Mammary epithelial cell (primary cell): Measurements from ENCODE around the gene PHB1.

Source experiments
- CTCF ChIP-seq, 2 donors: IDR thresholded peaks in 1 of 2; conservative IDR thresholded peaks in 1 of 2; 2 replicates each; pipeline ENCODE4 v1.5.1; 2011 to 2012; ENCODE audit warnings: inconsistent platforms in 2 of 2, low read length in 2 of 2, mild to moderate bottlenecking in 2 of 2, control low read depth in 1 of 2, low read depth in 1 of 2; ENCODE audit not compliant: insufficient read depth in 1 of 2; ENCODE audit errors: extremely low read depth in 1 of 2
- EZH2 ChIP-seq: IDR thresholded peaks from 2 replicates; pipeline ENCODE4 v1.6.1; 2012; ENCODE audit warnings: low read length, inconsistent platforms, borderline replicate concordance

GRCh38 chr17:49358641-49359247 is 55.9 kb downstream of the PHB1 start:
- TF ChIP-seq EZH2 (no peak), CTCF (conservative IDR thresholded peaks at IDR 0.05 in 1 of 2, IDR thresholded peaks at IDR 0.05 in 1 of 2; ENCODE audit: extremely low read depth in 1 of 2, insufficient read depth in 1 of 2, low read depth in 1 of 2, low read length in 2 of 2) (no peak)
